A549 (cell line): ENCODE results near the gene MXD4.

Source experiments
- CHD2 ChIP-seq: fragments of 150-350 bp; IDR thresholded peaks from 2 replicates; pipeline ENCODE4 v1.6.1; 2014; ENCODE audit warnings: low read length; ENCODE audit not compliant: partially characterized antibody
- CTCF ChIP-seq: fragments of >200 bp; sonication (Bioruptor Twin); formaldehyde crosslinking; IDR thresholded peaks from 3 replicates; pipeline ENCODE4 v1.5.1; 2016
- MAX ChIP-seq: IDR thresholded peaks from 2 replicates; pipeline ENCODE4 v1.6.1; 2012
- POLR2A ChIP-seq: IDR thresholded peaks from 2 replicates; pipeline ENCODE4 v1.6.1; 2012; ENCODE audit warnings: mild to moderate bottlenecking, low read length
- SMC3 ChIP-seq: fragments of >200 bp; sonication (Bioruptor Twin); formaldehyde crosslinking; IDR thresholded peaks from 3 replicates; pipeline ENCODE4 v1.6.1; 2018; ENCODE audit warnings: inconsistent platforms

GRCh38 chr4:2272828-2273120 is 10.9 kb upstream of the MXD4 start:
- TF ChIP-seq CHD2: no peak
- TF ChIP-seq SMC3: no peak
- TF ChIP-seq CTCF: no peak
- no peak for TF ChIP-seq POLR2A
- TF ChIP-seq MAX: no peak
